ENCODE measurements around the gene KCNE1. TPM values are rescaled to one million over a fixed set of nuclear protein-coding genes. Genes with fewer than 3 reads are reported as not detected.
A peak's percentile ranks its signal among the peaks of the same experiment; 100 is the strongest.

Gene KCNE1
- total RNA-seq, 2 donors from 2014 or later: 0.15 TPM; not detected in 1

DNA sequence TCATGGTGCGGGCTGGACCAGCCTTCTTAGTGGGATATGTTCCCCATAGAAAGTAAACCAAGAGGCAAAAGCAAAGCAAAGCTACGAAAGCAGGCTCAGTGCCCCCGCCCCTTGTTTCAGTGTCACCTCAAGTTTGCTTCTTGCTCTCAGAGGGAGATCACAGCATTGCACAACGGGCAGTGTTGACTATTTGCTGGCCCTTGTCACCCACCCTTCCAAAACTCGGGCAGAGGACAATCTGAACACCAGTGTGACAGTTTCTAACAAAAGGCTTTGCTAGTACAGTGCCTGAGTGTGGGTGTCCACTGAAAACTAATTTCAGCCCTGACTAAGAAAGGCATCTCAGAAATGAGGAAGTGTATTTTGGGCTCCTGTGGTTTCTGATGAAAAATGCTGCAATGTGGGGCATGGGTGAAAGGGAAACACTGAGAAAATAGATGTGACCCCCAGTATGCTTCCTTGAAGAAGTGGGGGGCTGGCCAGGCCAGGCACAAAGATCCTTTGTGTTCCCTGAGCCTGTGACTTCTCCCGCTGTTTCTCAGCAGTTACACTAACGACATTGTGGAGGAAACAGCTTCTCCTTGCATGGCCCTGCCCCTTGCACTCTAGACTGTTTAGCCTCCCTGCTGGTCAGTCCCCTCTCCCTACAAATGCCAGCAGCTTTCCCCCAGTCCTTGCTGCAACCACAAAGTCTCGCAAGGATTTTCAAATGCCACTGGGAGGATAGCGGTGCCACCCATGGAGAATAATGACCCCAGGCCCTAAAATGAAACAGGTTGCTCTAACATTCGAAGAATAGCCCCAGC lies 33.3 kb upstream of the KCNE1 start:
- Mint-ChIP-seq H3K9me3 (peaks cover 3% of the 10 kb centered on the region), H3K4me1 (no peaks in the 10 kb centered on the region), H3K4me3 (no peak overlapping the region), H3K27me3 (no peaks in the 10 kb centered on the region), H3K27ac (no peak overlapping the region), H3K36me3 (ENCODE audit: low read depth) (no peaks in the 10 kb centered on the region)
- peak; percentile 68 for ATAC-seq (replicated peaks)

DNA sequence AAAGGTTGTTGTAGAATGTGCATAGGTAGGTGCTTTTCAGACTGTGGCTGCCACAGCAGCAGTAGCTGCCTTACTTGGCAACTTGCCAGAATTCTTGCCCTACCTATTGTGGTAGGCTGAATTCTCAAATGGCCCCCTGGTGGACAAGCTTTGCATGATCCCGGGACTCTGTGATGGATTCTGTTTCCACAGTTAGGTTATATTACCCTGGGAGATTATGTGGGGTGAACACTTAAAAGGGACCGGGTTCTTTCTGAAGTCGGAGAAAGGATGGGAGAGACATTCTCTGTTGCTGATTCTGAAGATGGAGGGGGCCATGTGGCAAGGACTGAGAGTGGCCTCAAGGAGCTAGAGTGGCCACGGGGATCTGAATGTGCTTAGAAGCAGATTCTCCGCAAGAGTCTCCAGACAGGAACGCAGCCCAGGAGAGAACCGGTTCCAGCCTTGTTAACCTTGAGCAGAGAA lies 32.1 kb upstream of the KCNE1 start:
- Mint-ChIP-seq H3K4me1 (no peaks in the 10 kb centered on the region), H3K36me3 (ENCODE audit: low read depth) (no peaks in the 10 kb centered on the region), H3K4me3 (no peak overlapping the region), H3K27me3 (no peaks in the 10 kb centered on the region), H3K27ac (peak overlapping the region; percentile 43), H3K9me3 (no peaks in the 10 kb centered on the region)
- ATAC-seq (replicated peaks): peak; percentile 37

DNA sequence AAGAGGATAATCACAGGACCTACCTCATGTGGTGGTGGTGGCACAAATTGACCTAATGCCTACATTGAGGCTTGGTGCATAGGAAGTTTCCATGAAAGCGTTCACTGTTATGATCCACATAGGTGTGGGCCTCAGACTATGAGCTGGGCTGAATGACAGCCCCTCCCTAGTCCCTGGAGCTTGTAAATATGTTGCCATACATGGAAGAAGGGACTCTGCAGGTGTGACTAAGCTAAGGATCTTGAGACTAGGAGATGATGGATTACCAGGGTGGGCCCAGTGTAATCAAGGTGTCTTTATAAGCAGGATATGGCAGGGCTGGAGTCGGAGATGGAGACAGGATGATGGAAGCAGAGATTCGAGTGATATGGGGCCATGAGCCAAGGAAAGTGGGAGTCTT lies 31.0 kb upstream of the KCNE1 start:
- H3K9me3 Mint-ChIP-seq: no peaks in the 10 kb centered on the region
- ATAC-seq (replicated peaks): no peak
- H3K27me3 Mint-ChIP-seq: no peaks in the 10 kb centered on the region
- H3K27ac Mint-ChIP-seq: no peak overlapping the region
- H3K36me3 Mint-ChIP-seq (ENCODE audit: low read depth): no peaks in the 10 kb centered on the region
- no peaks in the 10 kb centered on the region for H3K4me1 Mint-ChIP-seq
- no peak overlapping the region for H3K4me3 Mint-ChIP-seq

DNA sequence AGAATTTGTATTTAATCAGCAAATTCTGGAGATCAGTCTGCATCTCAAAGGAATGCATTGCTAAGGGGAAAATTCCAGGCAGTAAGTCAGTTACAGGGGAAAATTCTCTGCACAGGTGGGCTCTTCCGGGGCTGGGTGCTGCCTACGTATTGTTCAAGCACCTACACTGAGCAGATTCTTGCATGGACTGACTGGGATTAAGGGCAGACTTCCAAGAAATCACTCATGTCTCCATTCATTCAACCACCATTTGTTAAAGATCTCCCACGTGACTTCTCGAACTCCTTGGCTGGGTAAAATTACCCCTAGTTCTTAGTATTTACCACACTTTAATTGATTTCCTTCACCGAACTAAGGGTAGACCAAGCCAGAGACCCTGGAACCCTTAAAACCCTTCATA lies 28.2 kb upstream of the KCNE1 start:
- H3K27me3 Mint-ChIP-seq: no peaks in the 10 kb centered on the region
- no peak overlapping the region for H3K4me3 Mint-ChIP-seq
- no peak for ATAC-seq (replicated peaks)
- no peaks in the 10 kb centered on the region for H3K9me3 Mint-ChIP-seq
- peaks cover 6% of the 10 kb centered on the region for H3K4me1 Mint-ChIP-seq
- H3K27ac Mint-ChIP-seq: no peak overlapping the region
- H3K36me3 Mint-ChIP-seq (ENCODE audit: low read depth): no peaks in the 10 kb centered on the region

DNA sequence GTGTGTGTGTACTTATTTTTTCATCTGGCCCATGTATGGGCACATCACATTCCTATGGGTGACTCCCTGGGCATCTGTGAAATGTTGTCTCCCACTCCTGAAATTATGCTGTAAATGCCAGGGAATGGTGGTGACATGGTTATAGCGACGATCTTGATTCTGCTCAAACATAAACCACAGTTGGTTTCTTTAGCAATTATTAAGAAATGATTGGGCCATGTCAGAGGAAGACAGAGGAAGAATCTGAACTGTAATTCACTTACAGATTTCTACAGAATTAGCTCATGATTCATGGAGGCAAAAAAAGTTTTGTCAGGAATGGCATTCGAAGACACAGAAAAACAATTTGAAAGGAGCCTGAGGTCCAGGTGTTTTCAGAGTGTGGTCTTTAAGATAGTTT lies 25.8 kb upstream of the KCNE1 start:
- no peak for ATAC-seq (replicated peaks)
- no peaks in the 10 kb centered on the region for H3K27me3 Mint-ChIP-seq
- no peaks in the 10 kb centered on the region for H3K36me3 Mint-ChIP-seq (ENCODE audit: low read depth)
- H3K4me3 Mint-ChIP-seq: no peak overlapping the region
- H3K27ac Mint-ChIP-seq: no peak overlapping the region
- H3K4me1 Mint-ChIP-seq: peaks cover 6% of the 10 kb centered on the region
- H3K9me3 Mint-ChIP-seq: no peaks in the 10 kb centered on the region

DNA sequence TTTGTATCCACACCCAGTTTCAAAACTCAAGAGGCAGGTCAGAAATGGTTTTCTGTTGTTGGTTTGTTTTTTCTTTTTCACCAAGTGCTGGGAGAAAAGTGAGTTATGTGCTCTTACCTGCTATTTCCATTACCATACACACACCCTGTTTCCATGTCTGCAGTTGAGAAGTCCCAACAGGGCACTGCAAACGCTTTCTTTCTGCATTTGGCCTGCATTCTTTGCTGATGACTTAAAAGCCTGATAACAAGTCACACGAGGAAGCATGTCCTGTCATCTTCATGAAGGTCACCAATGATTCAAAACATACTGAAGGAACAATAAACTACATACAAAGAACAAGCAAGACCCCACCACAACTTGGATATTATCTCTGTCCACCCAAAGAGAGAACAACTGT lies 24.8 kb upstream of the KCNE1 start:
- Mint-ChIP-seq H3K36me3 (ENCODE audit: low read depth) (no peaks in the 10 kb centered on the region), H3K4me1 (peaks cover 6% of the 10 kb centered on the region), H3K9me3 (no peaks in the 10 kb centered on the region), H3K4me3 (no peak overlapping the region), H3K27ac (peak overlapping the region; percentile 29), H3K27me3 (no peaks in the 10 kb centered on the region)
- no peak for ATAC-seq (replicated peaks)

DNA sequence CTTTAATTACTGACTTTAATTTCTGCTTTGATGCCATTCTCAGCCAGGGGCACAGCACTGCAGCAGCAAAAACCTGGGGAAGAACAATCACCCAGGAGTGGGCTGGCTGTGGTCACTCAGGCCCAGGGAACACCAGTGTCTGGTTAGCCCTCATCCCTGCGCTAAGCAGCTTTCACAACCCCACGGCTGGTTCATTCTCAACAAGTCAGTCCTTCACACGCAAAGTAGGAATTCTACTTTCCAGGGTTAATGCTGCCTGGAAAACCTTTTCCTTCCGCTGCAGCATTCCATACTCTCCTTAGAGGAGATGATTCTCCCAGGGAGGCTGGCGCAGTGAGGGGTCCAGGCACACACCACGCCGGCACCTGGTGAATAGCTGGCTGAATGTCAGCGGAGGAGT lies 24.3 kb upstream of the KCNE1 start:
- H3K27ac Mint-ChIP-seq: no peak overlapping the region
- H3K4me3 Mint-ChIP-seq: no peak overlapping the region
- H3K9me3 Mint-ChIP-seq: no peaks in the 10 kb centered on the region
- H3K27me3 Mint-ChIP-seq: no peaks in the 10 kb centered on the region
- H3K4me1 Mint-ChIP-seq: peaks cover 6% of the 10 kb centered on the region
- no peak for ATAC-seq (replicated peaks)
- H3K36me3 Mint-ChIP-seq (ENCODE audit: low read depth): no peaks in the 10 kb centered on the region

DNA sequence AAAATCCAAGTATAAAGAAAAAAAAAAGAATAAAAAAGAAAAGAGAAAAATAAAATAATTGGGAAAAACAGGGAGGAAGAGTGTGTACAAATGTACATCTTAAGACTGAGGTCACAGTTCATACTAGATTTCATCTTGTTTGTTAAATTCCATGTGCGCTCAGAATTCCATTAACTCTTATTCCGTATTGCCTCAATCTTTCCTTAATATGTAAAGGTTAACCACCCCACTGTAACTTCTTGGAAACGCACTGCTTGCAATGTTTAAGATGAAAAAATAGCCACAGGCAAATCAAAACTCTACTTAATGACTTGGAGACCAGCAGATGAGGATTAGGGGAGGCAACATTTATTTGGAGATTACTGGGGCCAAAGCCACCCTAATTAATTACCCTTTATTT lies 23.9 kb upstream of the KCNE1 start:
- Mint-ChIP-seq H3K4me3 (no peak overlapping the region), H3K9me3 (peaks cover 2% of the 10 kb centered on the region), H3K27me3 (no peaks in the 10 kb centered on the region), H3K27ac (no peak overlapping the region), H3K4me1 (peaks cover 6% of the 10 kb centered on the region), H3K36me3 (ENCODE audit: low read depth) (no peaks in the 10 kb centered on the region)
- ATAC-seq (replicated peaks): no peak

DNA sequence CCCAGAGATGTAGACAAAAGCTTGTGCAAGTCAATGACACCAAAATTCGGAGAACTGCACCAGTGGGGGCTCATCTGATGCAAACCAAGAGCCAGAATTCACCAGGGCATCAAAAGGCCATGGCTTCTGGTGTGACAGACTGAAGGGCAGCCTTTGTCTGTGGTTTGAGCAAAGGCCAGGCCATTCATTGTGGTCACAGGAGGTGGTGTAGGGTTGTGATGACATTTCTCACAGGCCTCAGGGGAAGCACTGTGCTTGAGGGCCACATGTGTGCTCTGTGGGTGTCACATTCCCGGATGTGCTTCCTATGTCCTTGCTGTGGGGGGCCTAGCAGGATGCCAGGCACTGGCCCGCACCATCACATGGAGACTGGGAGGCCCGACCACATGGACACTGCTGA lies 22.5 kb upstream of the KCNE1 start:
- Mint-ChIP-seq H3K27ac (no peak overlapping the region), H3K36me3 (ENCODE audit: low read depth) (no peaks in the 10 kb centered on the region), H3K4me3 (no peak overlapping the region), H3K27me3 (no peaks in the 10 kb centered on the region), H3K9me3 (peaks cover 3% of the 10 kb centered on the region), H3K4me1 (peaks cover 6% of the 10 kb centered on the region)
- ATAC-seq (replicated peaks): peak; percentile 76

DNA sequence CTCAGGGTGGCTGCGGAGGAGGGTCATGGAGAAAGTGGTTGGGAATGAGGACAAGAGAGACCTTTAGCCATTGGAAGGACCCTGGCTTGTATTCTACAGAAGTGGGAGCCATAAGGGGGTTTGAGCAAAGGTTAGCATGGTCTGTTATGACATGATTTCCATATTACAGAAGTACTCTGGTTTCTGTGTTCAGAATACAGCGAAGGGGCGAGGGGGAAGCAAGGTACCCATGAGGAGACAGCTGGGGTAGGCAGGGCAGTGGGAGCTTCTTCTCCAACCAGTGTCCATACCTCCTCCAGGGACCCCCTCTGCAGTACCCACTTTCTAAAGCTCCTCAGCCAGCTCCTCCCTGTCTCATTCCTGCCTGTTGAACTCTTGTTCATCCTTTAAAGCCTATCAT lies 21.9 kb upstream of the KCNE1 start:
- ATAC-seq (replicated peaks): no peak
- Mint-ChIP-seq H3K36me3 (ENCODE audit: low read depth) (no peaks in the 10 kb centered on the region), H3K4me1 (peaks cover 6% of the 10 kb centered on the region), H3K27ac (no peak overlapping the region), H3K27me3 (no peaks in the 10 kb centered on the region), H3K9me3 (peaks cover 3% of the 10 kb centered on the region), H3K4me3 (no peak overlapping the region)

DNA sequence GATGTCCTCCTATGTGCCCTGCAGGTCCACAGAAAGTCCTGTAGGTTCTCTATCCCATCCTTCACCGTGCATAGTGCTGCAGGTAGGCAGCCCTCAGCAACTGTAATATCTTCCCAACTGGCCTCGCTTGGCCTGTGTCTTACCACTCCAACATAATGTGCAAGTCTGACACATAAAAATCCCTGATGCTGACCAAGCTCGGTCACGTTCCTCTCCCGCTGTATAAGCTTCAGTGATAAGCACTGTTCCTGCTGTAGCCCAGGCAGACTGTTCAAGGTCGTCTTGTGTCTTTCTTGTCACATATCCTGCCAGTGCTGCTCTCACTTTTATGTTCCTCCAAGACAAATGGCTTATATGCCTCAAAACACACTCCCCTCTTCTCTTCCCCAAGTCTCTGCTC lies 19.4 kb upstream of the KCNE1 start:
- Mint-ChIP-seq H3K4me3 (no peak overlapping the region), H3K36me3 (ENCODE audit: low read depth) (no peaks in the 10 kb centered on the region), H3K4me1 (peaks cover 8% of the 10 kb centered on the region), H3K27ac (no peak overlapping the region), H3K27me3 (no peaks in the 10 kb centered on the region), H3K9me3 (peaks cover 3% of the 10 kb centered on the region)
- ATAC-seq (replicated peaks): no peak

DNA sequence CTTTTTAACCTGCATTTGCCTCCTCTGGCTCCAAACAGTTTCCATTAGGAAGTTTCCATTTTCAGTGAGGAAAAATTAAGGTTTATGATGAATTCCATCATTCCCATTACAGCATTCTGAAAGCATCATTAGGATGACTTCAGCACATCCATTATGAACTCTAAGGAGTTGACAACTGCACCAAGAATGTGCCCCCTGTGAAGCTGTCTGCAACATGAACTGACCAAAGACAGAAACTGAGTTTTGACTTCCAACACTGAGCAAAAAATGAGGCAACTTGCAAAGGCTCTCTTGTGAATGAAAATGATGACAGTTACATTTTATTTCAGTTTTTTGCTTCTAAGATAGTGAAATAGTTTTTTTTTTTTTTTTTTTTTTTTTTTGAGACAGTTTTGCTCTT lies 18.3 kb upstream of the KCNE1 start:
- H3K27me3 Mint-ChIP-seq: no peaks in the 10 kb centered on the region
- no peak for ATAC-seq (replicated peaks)
- peaks cover 10% of the 10 kb centered on the region for H3K4me1 Mint-ChIP-seq
- no peaks in the 10 kb centered on the region for H3K36me3 Mint-ChIP-seq (ENCODE audit: low read depth)
- H3K27ac Mint-ChIP-seq: no peak overlapping the region
- H3K4me3 Mint-ChIP-seq: no peak overlapping the region
- H3K9me3 Mint-ChIP-seq: peaks cover 3% of the 10 kb centered on the region

DNA sequence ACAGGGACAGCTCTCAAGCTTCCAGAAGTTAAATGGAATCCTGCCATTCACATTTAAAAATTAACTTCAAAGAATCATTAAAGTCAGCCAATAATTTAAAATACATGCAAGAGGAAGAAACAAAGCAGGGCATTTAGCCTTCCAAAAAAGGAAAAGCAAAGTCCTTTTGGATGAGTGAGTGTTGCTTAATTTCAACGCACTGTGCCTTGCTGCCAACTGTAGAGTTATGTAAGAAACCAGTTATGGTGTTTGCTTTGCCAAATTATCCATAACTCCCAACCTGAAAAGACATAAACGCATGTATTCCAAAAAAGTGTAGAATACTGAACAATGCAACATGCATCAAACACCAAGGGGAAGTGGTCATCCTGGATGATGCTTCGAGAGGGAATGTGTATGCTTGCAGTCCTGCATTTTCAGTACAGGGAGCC lies 16.1 kb upstream of the KCNE1 start:
- no peaks in the 10 kb centered on the region for H3K27me3 Mint-ChIP-seq
- H3K4me1 Mint-ChIP-seq: peaks cover 10% of the 10 kb centered on the region
- ATAC-seq (replicated peaks): no peak
- H3K27ac Mint-ChIP-seq: no peak overlapping the region
- H3K4me3 Mint-ChIP-seq: peak overlapping the region; percentile 74
- H3K36me3 Mint-ChIP-seq (ENCODE audit: low read depth): no peaks in the 10 kb centered on the region
- peaks cover 3% of the 10 kb centered on the region for H3K9me3 Mint-ChIP-seq

DNA sequence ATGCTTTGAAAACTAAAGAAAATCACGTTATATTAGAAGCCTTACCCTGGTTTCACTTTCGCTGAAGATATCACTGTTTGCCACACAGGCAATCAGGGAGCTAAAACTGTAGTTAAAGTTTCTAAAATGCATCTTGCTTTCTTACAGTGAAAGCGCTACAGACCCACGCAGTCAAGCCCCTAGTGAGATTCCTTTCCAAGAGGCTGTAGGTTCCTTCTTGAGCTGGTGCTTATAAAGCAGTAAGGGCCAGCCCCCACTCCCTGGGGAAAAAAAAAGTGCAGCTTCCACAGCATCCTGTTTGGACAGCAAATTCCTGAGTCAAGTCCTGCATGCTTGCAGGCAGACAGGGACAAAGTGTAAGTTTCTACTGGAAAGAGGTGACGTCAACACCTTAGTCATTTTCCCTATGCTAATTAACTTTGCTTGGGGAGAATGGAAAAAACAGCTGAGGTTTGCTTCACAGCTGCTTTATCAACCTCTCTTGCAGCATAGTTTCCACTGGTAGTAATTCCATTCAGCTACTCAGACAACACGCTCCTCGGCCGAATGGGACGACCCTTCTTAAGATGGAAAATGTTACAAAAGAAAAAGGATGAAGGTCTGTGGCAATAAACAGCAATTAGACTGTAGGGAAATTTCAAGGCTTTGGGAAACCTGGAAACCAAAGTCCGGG lies 14.7 kb upstream of the KCNE1 start:
- Mint-ChIP-seq H3K36me3 (ENCODE audit: low read depth) (no peaks in the 10 kb centered on the region), H3K4me1 (peaks cover 10% of the 10 kb centered on the region), H3K9me3 (peaks cover 3% of the 10 kb centered on the region), H3K4me3 (peak overlapping the region; percentile 74), H3K27ac (peak overlapping the region; percentile 92), H3K27me3 (no peaks in the 10 kb centered on the region)
- peak; percentile 90 for ATAC-seq (replicated peaks)

DNA sequence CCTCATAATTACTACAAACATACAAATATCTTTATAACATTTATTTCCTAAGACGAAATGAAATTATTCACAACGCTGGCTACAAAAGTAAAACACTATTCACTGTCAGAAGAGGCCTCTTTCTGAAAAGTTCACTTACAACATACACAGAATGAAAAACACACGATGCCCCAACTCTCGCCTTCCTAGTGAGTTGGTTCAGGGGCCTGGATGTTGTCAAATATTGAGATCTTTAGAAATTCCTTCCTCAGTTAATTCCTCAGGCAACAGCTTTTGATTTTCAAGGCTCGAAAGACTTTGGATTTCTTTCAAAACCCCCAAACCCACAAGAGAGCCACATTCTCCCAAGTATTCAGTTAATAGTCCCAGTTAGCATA lies 14.2 kb upstream of the KCNE1 start:
- Mint-ChIP-seq H3K27me3 (no peaks in the 10 kb centered on the region), H3K27ac (peak overlapping the region; percentile 92), H3K4me3 (peak overlapping the region; percentile 74), H3K9me3 (peaks cover 3% of the 10 kb centered on the region), H3K36me3 (ENCODE audit: low read depth) (peaks cover 5% of the 10 kb centered on the region), H3K4me1 (peaks cover 10% of the 10 kb centered on the region)
- no peak for ATAC-seq (replicated peaks)
